Cardiac fibroblast (primary cell): ENCODE measurements around the gene RTEL1.

Experiments used
- DNase-seq, 2 donors: peaks; one replicate each; pipeline versions ENCODE4 v3.0.0 to v3.0.0-alpha.2; 2010; ENCODE audit warnings: low read depth in 2 of 2
- H3K4me3 ChIP-seq, 2 donors: replicated peaks in 1 of 2; 1 replicate in 1 of 2; 2 replicates in 1 of 2; pipeline ENCODE4 v1.5.1; 2011; ENCODE audit warnings: low read depth in 2 of 2, low read length in 2 of 2, mild to moderate bottlenecking in 2 of 2, moderate library complexity in 1 of 2
- CTCF ChIP-seq: IDR thresholded peaks from one replicate; pipeline ENCODE4 v1.5.1; 2011; ENCODE audit warnings: low read depth, mild to moderate bottlenecking, low read length, inconsistent platforms

Gene RTEL1

GRCh38 chr20:63743210-63743970 lies 85.3 kb downstream of the RTEL1 start:
- H3K4me3 ChIP-seq: no peak overlapping the region
- TF ChIP-seq CTCF: no peak
- no peak for DNase-seq

GRCh38 chr20:63744158-63744557 lies 86.0 kb downstream of the RTEL1 start:
- no peak for DNase-seq
- no peak overlapping the region for H3K4me3 ChIP-seq
- no peak for TF ChIP-seq CTCF

- H3K4me3 ChIP-seq: no peak overlapping the region
- TF ChIP-seq CTCF: no peak
- DNase-seq: no peak
Observed at GRCh38 chr20:63744574-63745423, 86.7 kb downstream of the RTEL1 start.

- H3K4me3 ChIP-seq: no peak overlapping the region
- TF ChIP-seq CTCF: no peak
- DNase-seq: no peak
Observed at GRCh38 chr20:63745424-63745805, 87.3 kb downstream of the RTEL1 start.
